CD14-positive monocyte (primary cell): ENCODE data around the gene EP400. TPM values are rescaled to one million over a fixed set of nuclear protein-coding genes. Genes with fewer than 3 reads are reported as not detected.

Source experiments
- DNase-seq, 3 donors: peaks; one replicate each; pipeline ENCODE4 v3.0.0-alpha.2; 2011 to 2022
- H2AFZ ChIP-seq: 2 replicates; pipeline ENCODE4 v1.6.0; 2012; ENCODE audit warnings: mild to moderate bottlenecking, low read depth, low read length, inconsistent platforms; ENCODE audit not compliant: insufficient read depth, poor library complexity, severe bottlenecking
- H3K27ac ChIP-seq, 2 donors: 1 replicate in 1 of 2; 2 replicates in 1 of 2; pipeline ENCODE4 v1.5.1; 2012 to 2013; ENCODE audit warnings: low read length in 2 of 2, control low read depth in 1 of 2, inconsistent platforms in 1 of 2, low read depth in 1 of 2, mild to moderate bottlenecking in 1 of 2
- H3K27me3 ChIP-seq, 2 donors: one replicate each; pipeline versions ENCODE4 v1.6.0 to v1.6.1; 2011 to 2013; ENCODE audit warnings: low read length in 2 of 2; ENCODE audit not compliant: control insufficient read depth in 2 of 2, insufficient read depth in 2 of 2
- H3K36me3 ChIP-seq, 2 donors: replicated peaks in 1 of 2; 1 replicate in 1 of 2; 2 replicates in 1 of 2; pipeline versions ENCODE4 v1.5.1 to v1.6.1; 2012 to 2013; ENCODE audit warnings: low read length in 2 of 2, control low read depth in 1 of 2, inconsistent platforms in 1 of 2, mild to moderate bottlenecking in 1 of 2; ENCODE audit not compliant: insufficient read depth in 2 of 2, control insufficient read depth in 1 of 2
- H3K4me1 ChIP-seq, 2 donors: 1 replicate in 1 of 2; 2 replicates in 1 of 2; pipeline versions ENCODE4 v1.5.1 to v1.6.1; 2012 to 2013; ENCODE audit warnings: low read length in 2 of 2, control low read depth in 1 of 2, inconsistent platforms in 1 of 2, mild to moderate bottlenecking in 1 of 2, moderate library complexity in 1 of 2; ENCODE audit not compliant: insufficient read depth in 2 of 2, control insufficient read depth in 1 of 2
- H3K4me2 ChIP-seq: replicated peaks from 2 replicates; pipeline ENCODE3; 2012; ENCODE audit warnings: low read length, moderate library complexity, mild to moderate bottlenecking; ENCODE audit not compliant: poor library complexity, severe bottlenecking; ENCODE audit errors: extremely low read depth
- H3K4me3 ChIP-seq, 3 experiments: fragments of 200-600 bp in 1 of 3; sonication (generic) in 1 of 3; replicated peaks in 1 of 3; 1 replicate in 2 of 3; 2 replicates in 1 of 3; pipeline ENCODE4 v1.5.1; 2011 to 2013; ENCODE audit warnings: low read length in 3 of 3, mild to moderate bottlenecking in 3 of 3, control low read depth in 2 of 3, low read depth in 2 of 3, inconsistent platforms in 1 of 3, moderate library complexity in 1 of 3
- H3K79me2 ChIP-seq: 2 replicates; pipeline ENCODE4 v1.6.0; 2012; ENCODE audit warnings: mild to moderate bottlenecking, control low read depth, inconsistent platforms, low read length, moderate library complexity; ENCODE audit not compliant: insufficient read depth
- H3K9ac ChIP-seq: 2 replicates; pipeline ENCODE4 v1.6.0; 2017; ENCODE audit warnings: low read length, mild to moderate bottlenecking; ENCODE audit not compliant: insufficient read depth, poor library complexity, severe bottlenecking
- H3K9me3 ChIP-seq, 2 donors: replicated peaks in 1 of 2; 1 replicate in 1 of 2; 2 replicates in 1 of 2; pipeline versions ENCODE4 v1.5.1 to v1.6.1; 2012 to 2013; ENCODE audit warnings: low read length in 2 of 2, control low read depth in 1 of 2; ENCODE audit not compliant: control insufficient read depth in 1 of 2, insufficient read depth in 1 of 2
- H4K20me1 ChIP-seq: 2 replicates; pipeline ENCODE4 v1.6.0; 2012; ENCODE audit warnings: mild to moderate bottlenecking, low read length, control low read depth, moderate library complexity; ENCODE audit not compliant: insufficient read depth
- H3K27ac Mint-ChIP-seq, 7 donors: one replicate each; pipeline ENCODE4 v1.8.0; 2020; ENCODE audit warnings: mild to moderate bottlenecking in 7 of 7, mixed read lengths in 7 of 7, moderate library complexity in 6 of 7, inconsistent platforms in 2 of 7
- H3K27me3 Mint-ChIP-seq, 3 donors: one replicate each; pipeline ENCODE4 v1.8.0; 2021 to 2022; ENCODE audit warnings: low read depth in 3 of 3, mild to moderate bottlenecking in 3 of 3, mixed read lengths in 3 of 3, moderate library complexity in 3 of 3, inconsistent platforms in 1 of 3
- H3K36me3 Mint-ChIP-seq, 2 donors: one replicate each; pipeline ENCODE4 v1.8.0; 2020; ENCODE audit warnings: mixed read lengths in 2 of 2, inconsistent platforms in 1 of 2, mild to moderate bottlenecking in 1 of 2
- H3K4me1 Mint-ChIP-seq: one replicate; pipeline ENCODE4 v1.8.0; 2020; ENCODE audit warnings: mild to moderate bottlenecking, mixed read lengths
- H3K4me3 Mint-ChIP-seq, 2 donors: one replicate each; pipeline ENCODE4 v1.8.0; 2020; ENCODE audit warnings: mild to moderate bottlenecking in 2 of 2, mixed read lengths in 2 of 2, moderate library complexity in 1 of 2
- H3K9me3 Mint-ChIP-seq, 7 donors: one replicate each; pipeline ENCODE4 v1.8.0; 2020 to 2022; ENCODE audit warnings: mixed read lengths in 7 of 7, mild to moderate bottlenecking in 6 of 7, moderate library complexity in 6 of 7, inconsistent platforms in 2 of 7
- WGBS: methylation state at CpG from one replicate; pipeline ENCODE4 v1.1.5; 2013; ENCODE audit warnings: missing lambda C conversion rate; ENCODE audit not compliant: insufficient coverage; 5-methylcytosine and 5-hydroxymethylcytosine counted together
- intact Hi-C, 2 donors: fragments of 100-400 bp; cut with micrococcal nuclease; formaldehyde crosslinking; loops; one replicate each; pipeline versions ENCODE4 v1.15.0 to v1.15.1; 2023
- polyA plus RNA-seq, 3 donors: library from polyadenylated mRNA; depleted of rRNA in 1 of 3; unstranded in 2 of 3; stranded (reverse) in 1 of 3; fragments of 300-500 nt in 2 of 3; fragments of >200 nt in 1 of 3; fragmentation: Illumina TruSeq in 2 of 3; gene quantifications; 1 replicate in 2 of 3; 2 replicates in 1 of 3; pipeline ENCODE4 v1.2.3, GENCODE V29; 2012 to 2021
- TF ChIP-seq, protein P1 (sequence below): fragments of 200-600 bp; IDR thresholded peaks from one replicate; pipeline ENCODE4 v1.8.0; 2022; ENCODE audit warnings: antibody characterized with exemption, mild to moderate bottlenecking

Gene EP400
- polyA plus RNA-seq, 3 donors = 0.65 to 12.1 (median 0.81) TPM

GRCh38 chr12:132068250-132068649 is 118.5 kb downstream of the EP400 start:
- Mint-ChIP-seq H3K36me3 (peaks cover 79 to 87% of the 10 kb centered on the region in 2 donors), H3K9me3 (peaks cover 0 to 2% (median 0%) of the 10 kb centered on the region in 7 donors), H3K27ac (no peak overlapping the region), H3K4me3 (no peak overlapping the region), H3K4me1 (peaks cover 26% of the 10 kb centered on the region), H3K27me3 (no peaks in the 10 kb centered on the region)
- Histone ChIP-seq H3K9me3 (no peaks in the 10 kb centered on the region), H3K27ac (no peak overlapping the region), H2AFZ (no peak overlapping the region), H3K4me1 (peaks cover 15 to 17% of the 10 kb centered on the region in 2 donors), H3K9ac (no peak overlapping the region), H4K20me1 (peaks cover 8% of the 10 kb centered on the region), H3K4me3 (no peak overlapping the region), H3K27me3 (no peaks in the 10 kb centered on the region), H3K36me3 (peaks cover 65 to 95% of the 10 kb centered on the region in 2 donors), H3K79me2 (no peaks in the 10 kb centered on the region), H3K4me2 (no peak overlapping the region)
- WGBS = 98% methylated on average over 5 of the region's 5 CpGs
- TF ChIP-seq, protein P1, sequence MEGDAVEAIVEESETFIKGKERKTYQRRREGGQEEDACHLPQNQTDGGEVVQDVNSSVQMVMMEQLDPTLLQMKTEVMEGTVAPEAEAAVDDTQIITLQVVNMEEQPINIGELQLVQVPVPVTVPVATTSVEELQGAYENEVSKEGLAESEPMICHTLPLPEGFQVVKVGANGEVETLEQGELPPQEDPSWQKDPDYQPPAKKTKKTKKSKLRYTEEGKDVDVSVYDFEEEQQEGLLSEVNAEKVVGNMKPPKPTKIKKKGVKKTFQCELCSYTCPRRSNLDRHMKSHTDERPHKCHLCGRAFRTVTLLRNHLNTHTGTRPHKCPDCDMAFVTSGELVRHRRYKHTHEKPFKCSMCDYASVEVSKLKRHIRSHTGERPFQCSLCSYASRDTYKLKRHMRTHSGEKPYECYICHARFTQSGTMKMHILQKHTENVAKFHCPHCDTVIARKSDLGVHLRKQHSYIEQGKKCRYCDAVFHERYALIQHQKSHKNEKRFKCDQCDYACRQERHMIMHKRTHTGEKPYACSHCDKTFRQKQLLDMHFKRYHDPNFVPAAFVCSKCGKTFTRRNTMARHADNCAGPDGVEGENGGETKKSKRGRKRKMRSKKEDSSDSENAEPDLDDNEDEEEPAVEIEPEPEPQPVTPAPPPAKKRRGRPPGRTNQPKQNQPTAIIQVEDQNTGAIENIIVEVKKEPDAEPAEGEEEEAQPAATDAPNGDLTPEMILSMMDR = no peak
- DNase-seq = no peak
- intact Hi-C loops = no loop called here

GRCh38 chr12:132069336-132069985 is 119.7 kb downstream of the EP400 start:
- peaks cover 0 to 2% (median 0%) of the 10 kb centered on the region in 7 donors for H3K9me3 Mint-ChIP-seq
- no peaks in the 10 kb centered on the region for H3K79me2 ChIP-seq
- TF ChIP-seq, protein P1 = no peak
- no peaks in the 10 kb centered on the region for H3K27me3 ChIP-seq
- peaks cover 26% of the 10 kb centered on the region for H3K4me1 Mint-ChIP-seq
- no peak overlapping the region for H3K27ac ChIP-seq
- H2AFZ ChIP-seq = no peak overlapping the region
- WGBS = 98% methylated on average over 17 of the region's 26 CpGs
- no peaks in the 10 kb centered on the region for H3K9me3 ChIP-seq
- H3K36me3 ChIP-seq = peaks cover 62 to 95% of the 10 kb centered on the region in 2 donors
- H3K9ac ChIP-seq = no peak overlapping the region
- H3K4me3 Mint-ChIP-seq = no peak overlapping the region
- H3K4me2 ChIP-seq = no peak overlapping the region
- DNase-seq = no peak
- intact Hi-C loops = no loop called here
- no peak overlapping the region for H3K4me3 ChIP-seq
- H3K27ac Mint-ChIP-seq = peak overlapping the region in 2 of 7 donors; percentile 37 to 77
- no peaks in the 10 kb centered on the region for H3K27me3 Mint-ChIP-seq
- H3K4me1 ChIP-seq = peaks cover 15 to 17% of the 10 kb centered on the region in 2 donors
- H3K36me3 Mint-ChIP-seq = peaks cover 75 to 87% of the 10 kb centered on the region in 2 donors
- H4K20me1 ChIP-seq = peaks cover 8% of the 10 kb centered on the region
